Stimulated activated CD8-positive, alpha-beta memory T cell treated with anti-CD3 and anti-CD28 coated beads, Interleukin-7, amount 100 ng/mL, for 4 hours (primary cell): ENCODE measurements around the gene ADAMTS10.
"Not testable (repeated sequence)": the region's sequence is repeated elsewhere in the genome, so short reads cannot be mapped to it uniquely, and the experiment has no call there.

ENCODE experiments used
- DNase-seq, 2 donors: peaks; one replicate each; pipeline ENCODE4 v3.0.0-alpha.2; 2020; ENCODE audit warnings: low read depth in 2 of 2

ADAMTS10 gene

DNA sequence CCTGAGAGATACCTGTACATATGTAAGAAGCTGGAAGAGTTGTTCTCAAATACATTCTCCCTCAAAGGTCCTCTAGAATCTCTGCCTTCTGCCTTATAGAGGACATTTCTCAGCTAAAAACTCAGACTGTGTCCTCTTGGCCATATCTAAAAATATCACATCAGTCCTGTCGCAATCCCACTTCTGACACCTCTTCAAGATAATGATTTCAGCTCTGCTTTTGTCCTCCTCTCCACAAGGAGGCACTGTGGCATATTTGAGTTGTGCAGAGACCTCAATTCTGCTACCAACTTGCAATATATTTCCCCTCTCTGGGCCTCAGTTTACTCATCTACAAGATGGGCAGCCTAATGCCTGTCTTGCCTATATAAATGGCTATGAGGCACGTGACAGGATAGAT, 16.6 kb downstream of the ADAMTS10 start:
- no peak for DNase-seq

DNA sequence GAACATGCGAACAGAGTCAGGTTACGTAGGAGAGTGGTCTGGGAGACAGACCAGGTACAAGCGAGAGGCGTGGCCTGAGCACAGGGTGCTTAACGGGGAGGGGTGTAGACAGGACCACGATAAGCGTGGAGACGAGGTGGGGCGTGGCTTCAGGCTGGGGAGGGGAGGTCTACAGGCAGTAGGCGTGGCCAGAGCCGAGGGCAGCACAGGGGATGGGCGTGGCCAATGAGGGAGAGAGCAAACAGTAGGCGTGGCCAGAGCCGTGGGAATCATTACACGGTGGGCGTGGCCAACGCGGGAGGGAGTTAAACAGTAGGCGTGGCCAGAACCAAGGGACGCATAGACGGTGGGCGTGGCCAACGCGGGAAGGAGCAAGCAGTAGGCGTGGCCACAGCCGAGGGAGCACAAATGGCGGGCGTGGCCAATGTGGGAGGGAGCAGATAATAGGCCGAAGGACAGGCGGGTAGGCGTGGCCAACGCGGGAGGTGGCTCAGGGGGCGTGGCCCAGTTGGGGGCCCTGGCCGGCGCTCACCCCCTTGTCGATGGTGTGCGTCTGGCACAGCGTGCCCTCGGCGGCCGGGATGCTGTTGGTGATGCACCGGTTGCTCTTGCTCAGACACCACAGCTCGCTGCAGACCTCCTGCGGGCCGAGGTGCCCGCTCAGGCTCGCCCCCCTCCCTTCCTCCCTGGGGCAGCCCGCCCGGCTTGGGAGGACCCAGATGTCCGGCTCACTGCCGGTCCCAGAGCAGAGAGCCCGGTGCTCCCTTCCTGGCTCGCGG, 18.1 kb downstream of the ADAMTS10 start:
- DNase-seq = peak; percentile 89 to 92

DNA sequence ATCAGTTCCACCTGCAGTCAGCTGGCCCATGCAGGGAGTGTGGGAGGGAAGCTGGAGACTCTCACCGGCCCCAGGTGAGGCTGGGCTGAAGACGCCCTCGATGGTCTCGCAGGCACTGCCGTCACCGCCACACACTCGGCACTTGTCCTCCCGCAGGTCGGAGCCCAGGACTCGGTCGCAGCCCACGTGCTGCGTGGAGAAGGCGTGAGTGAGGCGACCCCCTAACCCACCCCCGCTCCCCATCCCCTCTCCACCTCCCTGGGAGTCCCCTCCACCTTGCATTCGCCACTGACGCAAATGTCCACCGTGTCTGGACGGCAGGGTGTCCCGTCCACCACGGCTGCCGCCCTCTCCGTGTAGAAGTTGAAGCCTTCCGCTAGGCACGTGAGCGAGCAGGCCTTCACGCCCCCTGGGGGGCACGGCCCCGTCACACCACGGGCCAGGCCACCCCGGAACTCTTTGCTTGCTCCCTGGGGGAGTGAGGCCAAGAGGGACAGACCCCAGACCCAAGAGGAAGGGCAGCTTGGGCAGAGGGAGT, 21.3 kb downstream of the ADAMTS10 start:
- DNase-seq = no peak

DNA sequence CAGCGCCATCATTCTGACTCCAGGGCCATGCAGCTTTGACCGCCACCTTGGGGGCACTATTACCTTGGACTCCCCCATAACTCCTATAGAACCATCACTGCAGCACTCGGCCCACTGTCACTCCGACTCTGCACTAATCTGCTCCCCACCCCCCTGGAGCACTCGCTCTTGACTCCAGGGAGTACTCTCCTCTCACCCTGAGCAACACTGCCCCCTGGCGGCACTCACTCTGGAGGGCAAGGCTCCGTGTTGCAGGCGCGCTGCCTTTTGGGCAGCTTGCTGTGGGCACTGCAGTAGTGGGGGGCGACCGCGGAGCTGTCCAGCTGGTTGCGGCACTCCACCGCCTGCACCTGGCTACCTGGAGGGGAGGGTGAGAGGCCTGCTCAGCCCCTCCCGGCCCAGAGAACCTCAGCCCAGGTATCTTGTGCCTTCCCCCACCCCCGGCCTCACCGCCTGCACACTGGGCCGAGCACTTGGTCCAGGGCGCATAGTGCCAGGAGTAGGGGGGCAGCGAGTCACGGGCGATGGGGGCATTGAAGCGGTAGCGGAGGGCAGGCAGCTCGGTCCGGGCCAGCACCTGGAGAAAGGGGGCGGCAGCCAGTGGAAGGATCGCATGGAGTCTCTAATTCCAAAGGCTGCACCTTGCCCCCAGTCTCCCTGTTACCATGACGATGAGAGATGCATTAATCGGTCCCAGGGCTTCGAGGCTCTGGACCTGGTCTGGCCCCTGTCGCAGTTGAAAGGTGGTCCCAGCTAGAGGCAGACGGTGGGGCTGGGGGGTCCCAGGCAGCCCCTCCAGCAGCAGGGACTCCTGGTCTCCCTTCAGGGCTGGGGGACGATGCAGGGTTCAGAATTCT, 24.4 kb downstream of the ADAMTS10 start:
- DNase-seq = no peak

DNA sequence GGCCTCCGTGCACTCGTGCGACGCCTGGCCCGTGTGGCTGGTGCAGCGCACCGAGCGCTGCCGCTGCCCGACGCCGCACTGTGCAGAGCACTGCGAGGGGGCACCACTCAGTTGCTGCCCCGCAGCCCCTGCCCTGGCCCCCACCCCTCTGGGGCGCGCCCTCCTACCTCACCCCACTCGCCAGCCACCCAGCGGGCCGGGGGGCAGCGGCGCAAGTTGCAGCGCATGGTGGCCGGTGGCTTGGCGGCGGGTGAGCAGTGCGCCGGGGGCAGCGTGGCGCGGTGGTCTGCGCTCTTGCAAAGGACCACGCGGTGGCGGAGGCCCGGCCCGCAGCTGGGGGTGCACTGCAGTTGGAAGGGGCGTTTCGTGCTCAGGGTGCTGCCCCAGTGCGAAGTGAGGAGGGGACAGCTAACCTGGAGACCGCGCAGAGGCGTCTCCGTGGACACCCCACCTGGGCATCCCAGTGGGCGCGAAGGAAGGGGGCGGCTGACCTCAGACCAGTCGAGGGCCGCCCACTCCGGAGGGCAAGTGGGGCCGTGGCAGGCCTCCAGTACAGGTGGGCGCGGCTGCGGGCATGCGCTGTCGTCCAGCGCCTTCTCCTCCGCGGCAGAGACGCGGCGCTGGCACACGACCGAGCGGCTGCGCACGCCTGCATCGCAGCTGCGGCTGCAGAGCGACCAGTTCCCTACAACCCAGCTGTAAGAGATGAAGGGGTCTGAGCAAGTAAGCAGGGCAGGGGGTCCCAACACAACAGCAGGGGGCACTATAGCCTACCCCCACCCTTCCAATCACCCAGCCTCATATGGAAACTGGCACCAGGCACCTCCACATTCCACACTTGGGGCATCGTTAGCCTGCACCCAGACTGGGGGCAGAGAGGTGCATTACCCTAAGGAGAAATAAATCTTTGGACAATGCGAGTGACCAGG, 25.3 kb downstream of the ADAMTS10 start:
- DNase-seq = no peak

DNA sequence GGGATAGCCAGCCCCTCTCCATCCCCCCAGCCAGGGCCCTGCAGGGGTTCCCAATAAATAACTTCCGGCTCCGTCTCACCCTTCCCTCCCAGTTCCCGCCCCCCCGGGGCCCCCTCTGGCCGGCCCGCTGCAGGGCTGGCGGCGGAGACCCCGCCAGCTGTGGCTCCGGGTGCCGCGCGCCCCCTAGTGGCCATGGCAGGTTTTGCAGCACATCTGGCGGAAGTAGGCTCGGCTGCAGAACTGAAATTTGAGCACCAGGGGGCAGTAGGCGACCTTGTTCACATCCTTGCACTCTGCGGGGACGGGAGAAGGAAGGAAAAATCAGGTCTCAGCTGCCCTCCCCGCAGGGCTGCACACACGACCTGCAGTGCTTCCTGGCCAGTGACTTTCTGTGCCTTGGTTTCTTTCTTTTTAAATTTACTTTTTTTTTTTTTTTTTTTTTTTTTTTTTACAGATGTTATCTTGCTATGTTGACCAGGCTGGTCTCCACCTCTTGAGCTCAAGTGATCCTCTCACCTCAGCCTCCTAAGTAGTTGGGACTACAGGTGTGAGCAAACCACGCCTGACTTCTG, 29.7 kb downstream of the ADAMTS10 start:
- peak; percentile 65 to 70 for DNase-seq

DNA sequence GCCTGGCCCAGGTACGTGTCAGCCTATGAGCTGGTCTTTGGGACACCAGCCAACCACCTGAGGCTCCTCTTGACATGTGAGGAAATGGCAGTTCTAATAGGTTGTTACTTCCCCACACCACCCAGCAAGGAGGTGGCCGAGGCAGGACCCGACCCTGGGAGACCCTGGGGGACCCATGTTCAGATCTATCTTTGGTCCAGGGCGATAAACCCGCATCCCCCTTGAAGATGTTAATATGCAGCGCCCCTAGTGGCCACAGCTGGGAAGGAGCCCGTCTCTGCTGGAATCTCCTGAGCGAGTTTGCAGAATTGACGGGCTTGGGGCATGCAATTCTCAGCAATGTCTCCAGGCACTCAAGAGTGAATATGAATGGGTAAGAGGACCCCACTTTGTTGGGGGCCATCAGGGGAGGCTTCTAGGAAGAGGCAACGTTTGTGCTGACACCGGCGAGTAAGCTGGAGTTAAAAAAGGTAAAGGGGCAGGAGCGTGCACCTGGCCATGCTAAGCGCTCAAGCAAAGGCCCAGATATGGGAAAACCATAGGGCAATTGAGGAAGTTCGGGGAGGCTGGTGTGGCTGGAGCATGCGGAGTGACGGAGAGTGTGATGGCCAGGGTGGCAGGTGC, 31.8 kb downstream of the ADAMTS10 start:
- DNase-seq = peak; percentile 60 to 67

DNA sequence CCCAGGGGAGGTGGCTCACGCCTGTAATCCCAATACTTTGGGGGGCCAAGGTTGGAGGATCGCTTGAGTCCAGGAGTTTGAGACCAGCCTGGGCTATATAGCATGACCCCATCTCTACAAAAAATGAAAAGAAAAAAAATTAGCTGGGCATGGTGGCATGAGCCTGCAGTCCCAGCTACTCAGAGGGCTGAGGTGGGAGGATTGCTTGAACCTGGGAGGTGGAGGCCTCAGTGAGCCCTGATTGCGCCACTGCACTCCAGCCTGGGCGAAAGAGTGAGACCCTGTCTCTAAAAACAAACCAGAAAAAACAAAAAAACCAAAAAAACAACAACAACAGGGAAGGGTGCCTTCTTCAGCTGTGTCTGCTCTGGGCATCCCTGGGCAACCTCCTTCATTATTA, 32.8 kb downstream of the ADAMTS10 start:
- no peak for DNase-seq

DNA sequence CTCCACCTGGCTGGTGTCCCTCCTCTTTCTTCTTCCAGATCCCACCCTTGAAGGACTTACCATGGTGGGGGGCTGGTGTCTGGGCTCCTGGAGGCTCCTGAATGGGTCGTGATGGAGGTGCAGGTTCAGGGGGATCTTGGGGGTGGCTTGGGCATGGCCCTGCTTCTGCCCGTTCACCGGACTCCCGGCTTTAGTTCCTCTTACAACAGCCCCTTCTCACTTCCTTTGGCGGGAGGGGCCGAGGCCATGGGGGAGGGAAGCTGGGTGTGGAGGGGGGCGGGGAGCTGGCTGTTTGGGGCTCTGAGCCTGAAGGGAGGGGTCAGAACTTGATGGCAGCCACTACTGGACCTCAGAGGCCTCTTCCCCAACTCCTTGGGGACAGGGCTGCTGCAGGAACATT, 33.3 kb downstream of the ADAMTS10 start, which contains the start of gene MYO1F:
MYO1F (minus strand) TSS at position 196 of the 400 bp plus-strand sequence; CDS start at position 63, 133 bp downstream.
- no peak for DNase-seq

DNA sequence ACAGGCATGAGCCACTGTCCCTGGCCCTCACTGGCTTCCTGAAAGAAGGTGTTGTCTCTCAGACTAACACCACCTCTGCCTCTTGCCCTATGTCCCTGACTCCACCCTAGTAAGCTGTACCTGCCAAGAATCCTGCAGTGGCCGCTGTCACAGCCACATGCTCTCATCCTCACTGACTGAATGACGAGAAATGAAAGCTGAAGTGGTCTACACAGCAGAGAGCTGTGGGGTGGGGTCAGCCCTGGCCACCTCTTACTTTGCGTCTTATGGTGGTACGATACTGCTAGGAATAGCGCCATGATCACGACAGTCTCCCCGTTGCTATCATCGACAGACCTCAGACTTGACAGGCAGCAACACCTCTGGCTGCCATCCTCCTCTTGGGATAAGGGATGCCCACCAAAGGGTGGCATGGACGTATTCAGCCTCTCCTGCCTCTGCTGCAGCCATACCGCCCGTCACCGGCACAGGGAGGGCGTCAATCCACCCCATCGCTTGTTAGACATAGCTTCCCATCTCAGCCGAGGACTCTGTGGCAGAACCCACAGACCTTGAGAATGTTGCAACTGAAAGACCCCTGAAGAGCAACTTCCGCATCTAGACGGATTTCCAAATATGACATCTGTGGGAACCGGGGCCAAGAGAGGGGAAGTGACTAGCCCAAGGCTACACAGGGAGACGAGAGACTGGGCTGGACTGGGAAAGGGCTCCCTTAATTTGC, 34.1 kb downstream of the ADAMTS10 start:
- DNase-seq = no peak

DNA sequence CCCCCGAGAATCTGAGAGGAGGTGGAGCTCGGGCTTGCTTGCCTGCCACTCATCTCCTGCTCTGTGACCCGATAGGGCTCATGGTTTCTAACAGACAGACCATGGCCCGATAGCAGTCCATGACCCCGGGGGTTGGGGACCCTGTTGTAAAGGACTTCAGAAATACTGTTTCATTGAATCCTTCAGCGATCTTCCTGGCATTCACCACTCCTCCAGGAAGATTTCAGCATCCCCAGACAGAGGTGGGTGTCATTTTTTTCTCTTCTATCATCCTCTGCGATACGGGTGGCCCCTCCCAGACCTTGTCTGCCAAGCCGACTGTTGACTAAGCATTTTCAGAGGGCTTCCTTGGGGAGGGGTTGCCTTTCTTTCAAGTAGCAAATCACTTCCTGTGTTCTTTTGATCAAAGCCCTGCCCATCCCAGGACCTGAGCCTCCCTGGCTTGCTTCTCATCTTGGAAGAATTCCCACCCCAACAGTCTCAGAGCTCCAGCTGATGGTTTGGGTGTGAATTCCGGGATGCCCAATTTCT, 35.0 kb downstream of the ADAMTS10 start:
- DNase-seq = peak in 1 of 2 donors; percentile 46

DNA sequence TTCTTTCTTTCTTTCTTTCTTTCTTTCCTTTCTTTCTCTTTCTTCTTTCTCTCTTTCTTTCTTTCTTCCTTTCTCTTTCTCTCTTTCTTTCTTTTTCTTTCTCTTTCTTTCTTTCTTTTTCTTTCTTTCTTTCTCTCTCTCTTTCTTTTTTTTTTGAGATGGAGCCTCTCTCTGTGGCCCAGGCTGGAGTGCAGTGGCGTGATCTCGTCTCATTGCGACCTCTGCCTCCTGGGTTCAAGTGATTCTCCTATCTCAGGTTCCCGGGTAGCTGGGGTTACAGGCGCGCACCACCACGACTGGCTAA, 35.9 kb downstream of the ADAMTS10 start:
- not testable (repeated sequence) for DNase-seq

DNA sequence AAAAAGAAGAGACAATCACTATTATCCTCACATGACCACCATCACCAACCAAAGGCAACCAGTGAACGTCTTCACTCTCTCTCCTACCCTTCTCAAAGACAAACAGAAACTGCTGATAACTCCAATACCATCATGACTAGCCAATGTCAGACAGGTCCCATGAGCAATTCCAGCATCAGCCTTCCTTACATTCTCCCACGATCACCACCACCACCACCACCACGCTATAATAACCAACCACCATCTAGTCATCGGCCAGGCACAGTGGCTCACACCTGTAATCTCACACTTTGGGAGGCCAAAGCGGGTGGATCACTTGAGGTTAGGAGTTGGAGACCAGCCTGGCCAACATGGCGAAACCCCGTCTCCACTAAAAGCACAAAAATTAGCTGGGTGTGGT, 37.2 kb downstream of the ADAMTS10 start:
- DNase-seq = no peak

DNA sequence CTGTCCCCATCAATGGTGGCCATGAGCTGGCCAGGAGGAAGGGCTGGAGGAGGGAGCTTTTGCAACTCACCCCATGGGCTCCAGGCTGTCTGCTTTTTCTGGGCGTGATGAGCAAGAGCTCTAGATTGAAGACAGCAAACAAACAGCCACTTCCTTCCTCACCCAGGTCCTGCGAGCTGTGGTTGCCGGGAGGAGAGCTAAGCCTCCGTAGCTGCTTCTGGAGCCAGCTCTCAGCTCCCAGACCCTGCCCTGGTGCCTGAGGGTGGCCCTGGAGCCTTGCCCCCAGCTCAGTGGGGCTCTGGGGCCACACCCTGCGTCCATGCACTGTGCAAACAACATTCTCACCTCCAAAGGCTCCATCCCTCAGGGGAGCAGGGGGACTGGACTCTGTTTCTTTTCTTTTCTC, 39.5 kb downstream of the ADAMTS10 start:
- peak; percentile 42 to 45 for DNase-seq

DNA sequence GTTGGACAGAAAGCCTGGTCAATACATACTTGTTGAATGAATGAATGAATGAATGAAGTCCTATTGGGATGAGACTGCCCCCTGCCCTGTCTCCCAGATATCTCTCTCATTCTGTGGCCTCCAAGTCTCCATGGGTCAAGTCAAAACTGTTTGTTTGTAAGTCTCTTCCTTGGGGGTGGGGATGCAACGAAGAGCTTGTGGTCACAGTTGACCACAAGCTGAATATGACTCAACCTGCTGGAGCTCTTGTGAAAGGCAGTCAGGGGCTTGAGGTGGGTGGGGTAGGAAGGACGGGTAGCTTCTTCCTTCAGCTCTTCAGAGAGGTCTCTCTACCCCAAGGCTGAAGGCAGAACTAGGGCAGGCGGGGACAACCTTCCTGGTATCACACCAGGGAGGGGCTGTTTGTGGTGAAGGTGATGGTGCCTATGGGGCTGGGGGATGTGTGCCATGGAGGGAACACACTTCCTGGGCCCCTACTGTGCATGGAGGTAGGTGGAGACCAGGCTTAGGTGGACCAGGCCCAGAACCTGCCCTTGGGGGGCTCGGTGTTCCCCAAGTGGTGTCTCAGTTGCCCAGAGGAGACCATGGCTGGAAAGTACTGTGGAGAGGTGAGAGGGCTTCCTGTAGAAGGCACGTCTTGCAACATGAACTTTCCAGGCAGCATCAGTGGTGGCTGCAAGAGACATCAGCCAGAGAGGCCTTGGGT, 41.3 kb downstream of the ADAMTS10 start:
- peak; percentile 60 to 70 for DNase-seq

DNA sequence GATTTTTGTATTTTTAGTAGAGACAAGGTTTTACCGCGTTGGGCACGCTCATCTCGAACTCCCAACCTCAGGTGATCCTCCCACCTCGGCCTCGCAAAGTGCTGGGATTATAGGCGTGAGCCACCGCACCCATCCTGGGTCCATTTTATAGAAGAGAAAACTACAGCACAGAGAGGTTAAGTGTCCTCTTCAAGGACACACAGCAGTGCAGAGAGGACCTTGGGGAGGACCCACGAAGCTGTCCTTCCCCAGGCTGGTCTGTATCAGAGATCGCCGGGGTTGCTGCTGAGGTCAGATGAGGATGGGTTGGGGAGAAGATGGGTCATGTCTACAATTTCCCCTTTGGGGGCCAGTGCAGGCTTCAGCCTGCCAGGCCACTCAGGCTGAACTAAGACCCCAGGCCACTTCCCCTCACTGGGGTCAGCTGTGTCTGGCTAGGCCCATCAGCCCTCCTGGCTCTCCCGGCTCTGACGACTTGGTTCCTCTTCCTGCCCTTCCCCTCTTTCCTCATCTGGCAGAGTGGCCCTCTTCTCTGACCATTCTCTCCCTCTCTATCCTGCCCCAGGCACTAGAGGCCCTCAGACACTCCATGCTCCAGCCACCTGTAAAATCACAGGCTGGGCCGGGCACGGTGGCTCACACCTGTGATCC, 42.9 kb downstream of the ADAMTS10 start:
- no peak for DNase-seq

DNA sequence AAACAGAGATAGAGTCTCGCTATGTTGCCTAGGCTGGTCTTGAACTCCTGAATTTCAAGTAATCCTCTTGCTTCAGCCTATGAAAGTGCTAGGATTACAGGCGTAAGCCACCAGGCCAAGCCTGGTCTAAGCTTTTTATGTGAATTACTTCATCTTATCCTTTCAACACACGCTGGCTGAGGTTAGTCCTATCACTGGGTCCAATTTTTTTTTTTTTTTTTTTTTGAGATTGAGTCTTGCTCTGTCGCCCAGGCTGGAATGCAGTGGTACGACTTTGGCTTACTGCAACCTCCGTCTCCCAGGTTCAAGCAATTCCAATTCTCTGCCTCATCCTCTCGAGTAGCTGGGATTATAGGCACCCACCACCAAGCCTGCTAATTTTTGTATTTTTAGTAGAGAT, 43.7 kb downstream of the ADAMTS10 start:
- DNase-seq = no peak

DNA sequence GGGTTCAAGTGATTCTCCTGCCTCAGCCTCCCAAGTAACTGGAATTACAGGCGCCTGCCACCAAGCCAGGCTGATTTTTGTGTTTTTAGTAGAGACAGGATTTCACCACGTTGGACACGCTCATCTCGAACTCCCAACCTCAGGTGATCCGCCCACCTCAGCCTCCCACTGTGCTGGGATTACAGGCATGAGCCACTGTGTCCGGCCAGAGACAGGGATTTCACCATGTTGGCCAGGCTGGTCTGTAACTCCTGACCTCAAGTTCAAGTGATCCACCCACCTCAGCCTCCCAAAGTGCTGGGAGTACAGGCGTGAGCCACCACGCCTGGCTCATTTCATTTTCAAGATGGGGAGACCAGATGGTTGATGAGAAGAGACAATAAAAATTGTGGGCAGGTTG, 45.6 kb downstream of the ADAMTS10 start:
- not testable (repeated sequence) for DNase-seq
